HG03196 (cell line): Measurements from ENCODE around the gene SCP2.
"Not testable (repeated sequence)": the region's sequence is repeated elsewhere in the genome, so short reads cannot be mapped to it uniquely, and the experiment has no call there.

ENCODE experiments used
- ATAC-seq: cut with Tn5 transposase; IDR thresholded peaks from one replicate; pipeline ENCODE4 v1.9.1; 2021; ENCODE audit not compliant: unreplicated experiment

The SCP2 gene

DNA sequence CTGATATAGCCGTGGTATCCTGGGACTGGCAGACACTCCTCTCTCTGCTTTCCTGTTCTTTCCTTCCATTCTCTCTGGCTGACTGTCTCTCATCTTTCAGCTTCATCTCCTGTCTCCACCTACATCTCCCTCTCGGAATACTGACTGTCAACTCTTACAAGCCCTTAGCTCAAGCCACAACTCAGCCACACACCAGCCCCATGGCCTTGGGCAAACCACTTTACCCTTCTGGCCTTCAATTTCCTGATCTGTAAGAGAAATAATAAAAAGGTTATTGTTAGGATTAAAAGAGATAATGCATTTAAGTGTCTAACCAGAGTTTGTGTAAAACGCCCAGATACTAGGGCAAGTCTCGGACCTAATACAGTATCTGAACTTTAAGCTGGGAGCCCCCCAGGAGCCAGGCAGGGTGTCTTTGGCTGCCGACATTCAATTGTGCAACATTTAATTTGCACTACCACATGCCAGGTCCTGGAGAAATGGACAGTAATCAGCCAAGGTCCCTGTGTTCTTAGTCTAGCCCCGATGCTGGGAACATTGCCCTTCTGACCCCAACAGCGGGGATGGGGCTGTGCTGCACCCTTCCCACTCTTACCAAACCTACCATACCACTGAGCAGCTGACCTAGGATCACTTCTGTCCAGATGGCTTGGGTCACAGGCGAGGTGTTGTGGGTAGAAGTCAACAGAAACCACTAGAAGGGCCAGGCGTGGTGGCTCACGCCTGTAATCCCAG lies 10.7 kb upstream of the SCP2 start:
- ATAC-seq: no peak

GRCh38 chr1:52917156-52917555 lies 9.9 kb upstream of the SCP2 start:
- no peak for ATAC-seq

- ATAC-seq: no peak
These were observed 9.5 kb upstream of the SCP2 start for GRCh38 chr1:52917581-52917980.

DNA sequence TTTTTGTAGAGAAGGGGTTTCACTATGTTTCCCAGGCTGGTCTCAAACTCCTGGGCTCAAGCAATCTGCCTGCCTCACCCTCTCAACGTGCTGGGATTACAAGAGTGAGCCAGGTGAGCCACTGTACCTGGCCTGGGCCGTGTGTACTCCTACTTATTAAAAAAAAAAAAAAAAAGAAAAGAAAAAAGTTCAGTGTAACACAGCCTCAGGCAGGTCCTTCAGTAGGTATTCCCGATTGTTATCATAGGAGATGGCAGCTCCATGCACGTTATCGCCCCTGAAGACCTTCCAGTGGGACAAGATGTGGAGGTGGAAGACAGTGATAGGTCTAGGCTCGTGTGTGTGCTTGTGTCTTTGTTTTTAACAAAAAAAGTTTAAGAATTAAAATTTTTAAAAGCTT lies 8.9 kb upstream of the SCP2 start:
- no peak for ATAC-seq

GRCh38 chr1:52919051-52919722 lies 7.9 kb upstream of the SCP2 start:
- ATAC-seq: no peak

GRCh38 chr1:52919723-52920483 lies 7.2 kb upstream of the SCP2 start:
- no peak for ATAC-seq

GRCh38 chr1:52920791-52921291 lies 6.2 kb upstream of the SCP2 start:
- ATAC-seq: no peak

DNA sequence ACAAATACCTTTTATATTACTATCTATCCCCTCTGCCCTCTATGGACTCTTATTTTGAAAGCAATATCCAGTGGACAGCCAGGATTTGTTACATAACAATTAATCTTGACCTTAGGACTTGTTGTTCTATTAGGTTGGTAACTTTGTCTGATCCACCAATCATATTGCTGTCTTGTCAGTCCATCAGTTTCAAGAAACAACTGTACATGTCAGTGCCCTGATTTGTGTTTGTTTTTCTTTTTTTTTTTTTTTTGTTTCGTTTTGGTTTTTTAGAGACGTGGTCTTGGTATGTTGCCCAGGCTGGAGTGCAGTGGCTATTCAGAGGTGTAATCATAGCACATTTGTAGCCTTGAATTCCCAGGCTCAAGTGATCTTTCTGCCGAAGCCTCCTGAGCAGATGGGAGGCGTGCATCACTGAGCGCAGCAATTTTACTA lies 1.5 kb upstream of the SCP2 start:
- no peak for ATAC-seq

DNA sequence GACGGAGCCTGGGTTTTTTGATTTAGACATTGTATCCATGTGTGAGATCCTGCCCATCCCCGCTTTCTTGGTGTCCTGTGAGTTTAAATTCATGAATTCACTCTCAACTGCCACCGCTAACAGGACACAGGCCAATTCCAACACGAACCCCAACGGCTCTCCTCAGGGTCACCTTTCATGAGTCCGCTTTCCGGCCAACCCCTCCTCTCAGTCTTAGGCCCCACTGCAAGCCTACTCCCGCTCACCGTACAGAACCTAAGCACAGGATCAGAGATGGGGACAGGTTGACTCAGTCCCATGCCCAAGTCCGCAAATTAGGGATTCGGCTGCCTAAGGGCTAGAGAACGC lies 238 bp upstream of the SCP2 start:
- ATAC-seq: peak; percentile 24

DNA sequence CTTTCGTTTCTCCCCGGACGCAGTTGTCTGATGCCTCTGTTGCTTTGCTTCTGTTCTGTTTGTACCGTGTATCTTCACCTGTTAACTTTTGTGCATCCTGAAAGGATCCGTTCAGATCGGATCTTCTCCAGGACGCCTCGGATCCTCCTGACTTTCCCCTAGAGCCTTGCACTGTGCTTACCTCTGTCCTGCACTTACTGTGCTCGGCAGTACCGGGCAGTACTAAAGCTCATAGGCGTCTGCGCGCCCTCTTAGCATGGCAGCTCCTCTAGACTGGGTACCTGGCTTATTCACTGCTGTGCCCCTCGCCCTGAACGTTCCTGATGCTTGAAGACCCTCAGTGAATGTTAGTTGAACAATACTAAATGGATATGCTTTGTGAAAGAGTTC lies 934 bp downstream of the SCP2 start:
- ATAC-seq: peak; percentile 10

DNA sequence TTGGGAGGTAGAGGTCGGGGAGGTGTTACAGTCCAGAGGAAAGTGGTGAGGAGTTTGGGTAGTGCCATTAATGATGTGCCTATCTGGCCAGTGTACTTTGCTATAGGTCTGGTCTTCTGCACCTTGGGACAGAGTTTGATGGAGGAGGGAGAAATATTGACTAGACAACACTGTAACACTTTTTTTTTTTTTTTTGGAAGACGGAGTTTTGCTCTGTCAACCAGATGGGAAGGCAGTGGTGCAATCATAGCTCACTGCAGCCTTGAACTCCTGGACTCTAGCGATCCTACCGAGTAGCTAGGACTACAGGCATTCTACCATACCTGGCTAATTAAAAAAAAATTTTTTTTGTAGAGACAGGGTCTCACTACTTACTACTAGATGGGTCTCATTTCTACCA lies 1.9 kb downstream of the SCP2 start:
- no peak for ATAC-seq

- ATAC-seq: no peak
These were observed 10.5 kb downstream of the SCP2 start for GRCh38 chr1:52937433-52938182.

GRCh38 chr1:52938183-52938451 lies 11.0 kb downstream of the SCP2 start:
- no peak for ATAC-seq

DNA sequence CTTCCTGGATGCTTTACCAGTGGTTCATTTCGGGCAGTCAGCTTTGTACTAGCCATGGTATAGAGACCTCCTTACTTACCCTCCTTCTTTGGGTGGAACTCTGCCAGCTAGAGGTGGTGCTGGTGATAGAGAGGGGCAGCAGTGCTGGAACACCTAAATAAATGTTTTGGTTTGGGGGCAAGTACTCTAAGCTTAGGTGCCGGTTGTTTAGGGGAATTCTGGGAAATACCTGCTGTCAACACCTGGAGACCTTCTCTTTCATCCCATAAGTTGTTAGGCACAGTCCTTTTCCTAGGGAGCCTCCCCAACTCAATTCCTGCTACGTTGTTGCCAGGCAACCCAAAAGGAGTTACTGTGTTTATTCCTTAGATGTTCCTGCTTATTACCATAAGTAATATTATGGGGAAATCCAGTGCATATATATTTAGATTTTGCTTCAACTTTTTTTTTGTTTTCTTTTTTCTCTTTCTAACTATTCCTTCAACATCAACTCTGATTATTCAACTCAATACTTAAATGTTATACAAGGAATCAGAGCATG lies 16.9 kb downstream of the SCP2 start:
- ATAC-seq: no peak

GRCh38 chr1:52944566-52944965 lies 17.5 kb downstream of the SCP2 start:
- no peak for ATAC-seq

- no peak for ATAC-seq
These were observed 20.4 kb downstream of the SCP2 start for GRCh38 chr1:52947490-52947889.

GRCh38 chr1:52949602-52950001 lies 22.5 kb downstream of the SCP2 start:
- ATAC-seq: not testable (repeated sequence)

- ATAC-seq: no peak
These were observed 25.0 kb downstream of the SCP2 start for GRCh38 chr1:52952112-52952511.

- no peak for ATAC-seq
These were observed 28.3 kb downstream of the SCP2 start for GRCh38 chr1:52955129-52955970.

DNA sequence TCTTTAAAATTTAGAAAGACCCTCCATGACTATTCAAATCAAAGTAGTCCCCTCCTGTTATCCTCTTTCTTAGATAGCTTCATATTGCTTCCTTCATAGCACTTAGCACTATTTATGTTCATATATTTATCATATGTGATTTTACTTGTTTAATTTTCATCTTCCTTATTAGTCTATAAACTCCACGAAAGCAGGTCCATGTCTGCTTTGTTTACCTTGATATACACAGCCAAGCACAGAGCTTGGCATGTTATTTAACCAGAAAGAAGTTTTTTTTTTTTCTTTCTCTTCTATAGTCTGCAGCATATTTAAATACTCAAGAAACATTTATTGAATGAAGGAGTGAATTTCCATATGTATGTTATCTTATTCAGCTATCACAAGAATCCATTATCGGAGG lies 36.0 kb downstream of the SCP2 start:
- no peak for ATAC-seq
